DOHH2 (cell line): ENCODE results near the gene ZMYM1.
"Not testable (repeated sequence)": the region's sequence is repeated elsewhere in the genome, so short reads cannot be mapped to it uniquely, and the experiment has no call there.

Source experiments
- H3F3A ChIP-seq: fragments of 200-600 bp; sonication (generic), shearing (Covaris generic); 2 replicates; pipeline ENCODE4 v1.6.0; 2016; ENCODE audit warnings: antibody characterized with exemption, mild to moderate bottlenecking; ENCODE audit not compliant: control insufficient read depth, insufficient read depth
- H3K27ac ChIP-seq: fragments of 200-600 bp; sonication (generic); 2 replicates; pipeline ENCODE4 v1.5.1; 2014; ENCODE audit warnings: low read depth, mild to moderate bottlenecking, low read length, moderate library complexity
- H3K27me3 ChIP-seq: fragments of 200-600 bp; sonication (generic); 2 replicates; pipeline ENCODE4 v1.6.1; 2014; ENCODE audit warnings: mild to moderate bottlenecking, low read length, mixed read lengths; ENCODE audit not compliant: control insufficient read depth
- H3K36me3 ChIP-seq: fragments of 200-600 bp; sonication (generic); 2 replicates; pipeline ENCODE4 v1.6.1; 2014; ENCODE audit warnings: mild to moderate bottlenecking, low read length, moderate library complexity, mixed read lengths; ENCODE audit not compliant: control insufficient read depth
- H3K4me1 ChIP-seq: fragments of 200-600 bp; sonication (generic); 2 replicates; pipeline ENCODE4 v1.6.1; 2014; ENCODE audit warnings: mild to moderate bottlenecking, low read length, mixed read lengths; ENCODE audit not compliant: control insufficient read depth
- H3K4me2 ChIP-seq: fragments of 200-600 bp; sonication (generic); 2 replicates; pipeline ENCODE4 v1.6.0; 2014; ENCODE audit warnings: mild to moderate bottlenecking, low read length, moderate library complexity
- H3K4me3 ChIP-seq: fragments of 200-600 bp; sonication (generic); 2 replicates; pipeline ENCODE4 v1.5.1; 2014; ENCODE audit warnings: mild to moderate bottlenecking, low read length, mixed read lengths
- H3K79me2 ChIP-seq: fragments of 200-600 bp; sonication (generic); 2 replicates; pipeline ENCODE4 v1.6.1; 2014; ENCODE audit warnings: mild to moderate bottlenecking, low read length, mixed read lengths; ENCODE audit not compliant: control insufficient read depth
- H3K9me2 ChIP-seq: fragments of 200-600 bp; sonication (generic); replicated peaks from 2 replicates; pipeline ENCODE4 v1.6.1; 2014; ENCODE audit warnings: mild to moderate bottlenecking, low read length, mixed read lengths; ENCODE audit not compliant: control insufficient read depth
- H3K9me3 ChIP-seq: fragments of 200-600 bp; sonication (generic); 2 replicates; pipeline ENCODE4 v1.6.1; 2014; ENCODE audit warnings: antibody characterized with exemption, low read length, mixed read lengths; ENCODE audit not compliant: control insufficient read depth, insufficient read depth
- H4K20me1 ChIP-seq: fragments of 200-600 bp; sonication (generic); 2 replicates; pipeline ENCODE4 v1.6.0; 2014; ENCODE audit warnings: low read depth, mild to moderate bottlenecking, antibody characterized with exemption, low read length, moderate library complexity; ENCODE audit not compliant: control insufficient read depth, insufficient read depth
- CTCF ChIP-seq: fragments of 200-600 bp; sonication (generic); IDR thresholded peaks from one replicate; pipeline ENCODE4 v1.5.1; 2014; ENCODE audit warnings: antibody characterized with exemption, mild to moderate bottlenecking, low read depth, low read length; ENCODE audit not compliant: poor library complexity, severe bottlenecking
- EZH2phosphoT487 ChIP-seq: fragments of 200-600 bp; sonication (generic); IDR thresholded peaks from 2 replicates; pipeline ENCODE4 v1.6.1; 2017; ENCODE audit warnings: borderline replicate concordance, mild to moderate bottlenecking, antibody characterized with exemption, low read length, moderate library complexity, mixed read lengths

Gene ZMYM1

GRCh38 chr1:35047188-35047858 is 31.9 kb upstream of the ZMYM1 start:
- Histone ChIP-seq H3K4me2 (no peak overlapping the region), H3K79me2 (no peaks in the 10 kb centered on the region), H3K27ac (no peak overlapping the region), H3K36me3 (no peaks in the 10 kb centered on the region), H3K9me3 (no peaks in the 10 kb centered on the region), H3K27me3 (peaks cover 5% of the 10 kb centered on the region), H3K4me3 (no peak overlapping the region), H3K4me1 (0 out of 2 replicates have a peak, but pooled peaks cover 4% of the 10 kb centered on the region), H4K20me1 (no peaks in the 10 kb centered on the region), H3K9me2 (no peaks in the 10 kb centered on the region), H3F3A (no peaks in the 10 kb centered on the region)
- no peak for TF ChIP-seq CTCF
- no peak for TF ChIP-seq EZH2phosphoT487

GRCh38 chr1:35049116-35049515 is 30.1 kb upstream of the ZMYM1 start:
- Histone ChIP-seq H4K20me1 (no peaks in the 10 kb centered on the region), H3K9me3 (no peaks in the 10 kb centered on the region), H3F3A (no peaks in the 10 kb centered on the region), H3K4me1 (0 out of 2 replicates have a peak, but pooled peaks cover 4% of the 10 kb centered on the region), H3K9me2 (no peaks in the 10 kb centered on the region), H3K36me3 (no peaks in the 10 kb centered on the region), H3K4me2 (no peak overlapping the region), H3K27me3 (peaks cover 5% of the 10 kb centered on the region), H3K27ac (no peak overlapping the region), H3K4me3 (no peak overlapping the region), H3K79me2 (no peaks in the 10 kb centered on the region)
- TF ChIP-seq CTCF (no peak), EZH2phosphoT487 (no peak)

GRCh38 chr1:35053433-35053832 is 25.8 kb upstream of the ZMYM1 start:
- no peaks in the 10 kb centered on the region for H4K20me1 ChIP-seq
- TF ChIP-seq EZH2phosphoT487: no peak
- TF ChIP-seq CTCF: no peak
- no peaks in the 10 kb centered on the region for H3K9me2 ChIP-seq
- no peak overlapping the region for H3K4me3 ChIP-seq
- no peaks in the 10 kb centered on the region for H3K36me3 ChIP-seq
- H3K27ac ChIP-seq: no peak overlapping the region
- peaks cover 5% of the 10 kb centered on the region for H3K27me3 ChIP-seq
- H3K4me1 ChIP-seq: 0 out of 2 replicates have a peak, but pooled peaks cover 4% of the 10 kb centered on the region
- H3K79me2 ChIP-seq: no peaks in the 10 kb centered on the region
- no peaks in the 10 kb centered on the region for H3F3A ChIP-seq
- no peaks in the 10 kb centered on the region for H3K9me3 ChIP-seq
- no peak overlapping the region for H3K4me2 ChIP-seq

GRCh38 chr1:35054282-35054681 is 24.9 kb upstream of the ZMYM1 start:
- H3K27me3 ChIP-seq, H3K9me3 ChIP-seq, H3K4me2 ChIP-seq, H3K36me3 ChIP-seq, H3K27ac ChIP-seq, H4K20me1 ChIP-seq, H3K4me1 ChIP-seq, H3F3A ChIP-seq, H3K4me3 ChIP-seq, H3K9me2 ChIP-seq, H3K79me2 ChIP-seq: not testable (repeated sequence)

- H3K4me2 ChIP-seq, H3F3A ChIP-seq, H3K27me3 ChIP-seq, H3K9me3 ChIP-seq, H3K36me3 ChIP-seq, H3K4me3 ChIP-seq, H3K79me2 ChIP-seq, H3K27ac ChIP-seq, H3K4me1 ChIP-seq, H4K20me1 ChIP-seq, H3K9me2 ChIP-seq: not testable (repeated sequence)
These were observed 20.9 kb upstream of the ZMYM1 start for GRCh38 chr1:35058321-35058720.
